DMS53 treated with DMSO at 0.1 percent for 48 hours (cell line): ENCODE results near the gene ELL.
A peak's percentile ranks its signal among the peaks of the same experiment; 100 is the strongest.

Experiments used
- DNase-seq: peaks from one replicate; lab custom pipeline; 2025; ENCODE audit not compliant: unreplicated experiment; lab: John Stamatoyannopoulos, UW

The ELL gene

GRCh38 chr19:18506101-18506930 is 15.6 kb downstream of the ELL start:
- DNase-seq: no peak

DNA sequence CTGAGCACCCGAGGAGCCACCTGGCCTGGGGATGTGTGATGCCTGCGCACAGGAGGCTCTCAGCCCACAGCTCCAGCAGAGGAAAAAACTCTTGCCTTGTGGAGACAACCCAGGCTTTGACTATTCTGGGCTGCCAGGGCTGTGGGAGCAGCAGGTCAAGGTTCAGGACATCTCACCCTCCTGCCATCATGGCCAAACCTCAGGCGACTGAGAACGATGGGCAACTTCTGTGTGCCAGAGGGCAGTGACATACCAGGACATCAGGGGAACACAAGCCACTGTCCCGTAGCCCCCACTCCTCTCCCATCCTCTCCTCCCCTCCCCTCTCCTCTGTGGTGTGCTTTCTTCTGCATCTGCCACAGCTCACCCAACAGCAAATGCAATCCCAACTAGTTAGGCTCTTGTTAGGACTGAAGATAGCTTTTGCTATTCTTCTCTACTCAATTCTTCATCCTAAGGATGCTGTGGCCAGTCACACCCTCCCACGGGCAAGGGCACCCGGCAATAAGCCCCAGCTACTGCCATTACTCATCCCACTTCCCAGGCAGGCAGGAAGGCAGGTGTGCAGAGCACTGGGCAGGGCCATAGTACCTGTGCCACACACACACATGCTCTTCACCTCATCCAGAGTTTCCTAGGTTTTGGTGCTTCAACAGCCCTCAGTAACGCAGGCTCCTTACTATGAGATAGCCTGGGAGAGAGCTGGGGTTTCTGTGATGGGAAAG is 16.8 kb downstream of the ELL start:
- peak; percentile 49 for DNase-seq

- DNase-seq: peak; percentile 80
Measured at GRCh38 chr19:18503971-18504885, 17.6 kb downstream of the ELL start.

- no peak for DNase-seq
Measured at GRCh38 chr19:18503337-18503970, 18.4 kb downstream of the ELL start.

- no peak for DNase-seq
Measured at GRCh38 chr19:18502638-18503294, 19.1 kb downstream of the ELL start.

DNA sequence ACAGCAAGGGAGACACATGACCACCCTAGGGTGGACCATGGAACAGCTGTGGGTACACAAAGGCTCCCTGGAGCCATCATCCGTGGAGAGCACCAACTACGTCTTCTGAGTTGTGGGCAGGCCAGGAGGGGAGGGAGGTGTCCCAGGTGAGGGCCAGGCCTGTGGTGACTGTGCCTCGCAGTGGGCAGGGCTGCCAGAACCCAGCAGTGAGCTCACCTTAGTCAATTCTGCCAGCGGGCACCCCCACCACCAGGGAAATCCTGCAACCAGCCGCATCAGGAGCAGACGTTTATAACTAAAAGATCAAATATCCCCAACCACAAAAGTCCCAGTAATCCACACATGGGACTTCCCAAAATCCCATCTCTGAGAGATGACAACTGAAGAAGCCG is 19.6 kb downstream of the ELL start:
- no peak for DNase-seq

- DNase-seq: no peak
Measured at GRCh38 chr19:18501832-18502231, 20.0 kb downstream of the ELL start.

- no peak for DNase-seq
Measured at GRCh38 chr19:18501351-18501750, 20.5 kb downstream of the ELL start.

DNA sequence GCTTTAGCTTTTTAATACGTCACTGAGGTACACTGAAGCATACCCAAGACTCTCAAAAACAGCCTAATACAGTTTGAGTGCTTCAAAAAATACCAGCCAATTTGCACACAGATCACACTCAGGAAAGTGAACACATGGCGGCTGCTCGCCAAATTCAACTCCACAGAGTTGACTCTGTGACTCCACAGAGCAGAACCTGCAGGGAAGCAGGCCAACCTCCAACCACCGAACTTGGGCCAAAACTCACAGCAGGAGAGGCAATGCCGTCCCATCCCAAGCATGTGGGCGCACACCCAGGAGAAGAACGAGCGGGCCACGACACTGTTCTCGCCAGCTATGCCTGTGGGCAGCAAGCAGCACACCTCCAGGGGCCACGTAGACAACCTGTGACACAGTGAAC is 21.1 kb downstream of the ELL start:
- DNase-seq: no peak

GRCh38 chr19:18500376-18500775 is 21.5 kb downstream of the ELL start:
- DNase-seq: no peak

DNA sequence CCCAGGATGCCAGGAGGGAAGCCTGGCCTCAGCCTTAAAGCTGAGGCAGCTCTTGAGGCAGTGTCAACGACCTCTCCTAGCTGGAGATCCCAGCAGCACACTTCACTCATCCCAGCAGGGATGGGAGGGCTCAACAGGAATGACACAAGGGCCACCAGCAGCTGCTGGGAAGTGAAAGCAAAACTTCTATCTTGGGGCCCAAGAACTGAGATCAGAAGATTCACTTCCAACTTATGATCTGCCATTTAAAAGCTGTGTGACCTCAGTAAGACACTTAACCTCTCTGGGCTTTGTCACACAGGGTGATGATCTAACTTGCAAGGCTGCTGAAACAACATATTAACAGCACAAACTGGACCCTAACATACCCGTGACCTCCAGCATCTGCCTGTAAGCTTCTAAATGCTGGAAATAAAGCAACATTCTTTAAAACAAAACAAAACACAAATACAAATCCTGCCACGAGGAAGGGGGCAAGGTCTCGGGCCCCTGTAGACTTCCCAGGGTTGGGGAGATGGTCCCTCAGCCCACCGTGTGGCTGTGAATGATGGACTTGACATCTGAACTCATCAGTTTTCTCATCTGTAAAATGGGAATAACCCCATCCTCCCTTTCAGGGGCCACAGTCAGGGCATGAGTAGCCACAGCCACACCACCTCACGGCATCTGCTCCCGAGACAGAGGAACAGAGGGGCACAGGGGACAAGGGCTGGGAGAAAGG is 22.7 kb downstream of the ELL start:
- no peak for DNase-seq

GRCh38 chr19:18496980-18497256 is 25.0 kb downstream of the ELL start:
- no peak for DNase-seq

DNA sequence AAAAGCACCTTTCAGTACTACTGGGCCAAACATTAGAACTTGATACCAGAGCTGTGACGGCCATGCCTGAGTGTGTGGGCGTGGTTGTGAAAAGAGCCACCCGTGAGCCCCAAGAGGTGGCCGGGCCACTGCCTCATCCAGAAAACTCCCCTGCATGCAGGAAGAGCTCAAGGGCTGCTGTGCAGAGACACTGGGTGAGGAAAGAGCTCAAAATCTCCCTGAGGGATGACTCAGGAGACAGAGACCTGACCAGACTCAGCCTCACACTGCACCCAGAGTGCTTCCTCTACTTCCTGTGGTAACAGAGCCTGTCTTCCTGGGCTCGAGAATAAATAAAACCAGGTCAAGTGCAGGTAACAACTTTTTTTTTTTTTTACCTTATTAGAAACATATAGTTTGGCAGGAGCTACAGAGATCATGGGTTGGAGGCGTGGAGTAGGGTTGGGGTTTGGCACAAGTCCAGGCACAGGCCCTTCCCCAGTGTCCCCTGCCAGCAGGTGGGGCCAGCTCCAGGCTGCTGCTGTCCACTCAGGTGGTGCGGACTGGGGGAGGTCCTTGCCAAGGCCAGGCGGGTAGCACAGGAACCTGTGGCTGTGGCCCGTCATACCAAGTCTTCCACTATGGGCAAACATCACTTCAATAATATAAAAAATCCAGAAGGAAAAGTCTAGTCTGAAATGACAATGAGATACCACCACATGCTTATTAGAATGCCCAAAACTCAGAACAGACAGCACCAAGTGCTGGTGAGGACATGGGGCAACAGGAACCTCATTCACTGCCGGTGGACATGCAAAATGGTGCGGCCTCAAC is 25.5 kb downstream of the ELL start:
- DNase-seq: no peak

GRCh38 chr19:18495204-18495911 is 26.5 kb downstream of the ELL start:
- DNase-seq: no peak

DNA sequence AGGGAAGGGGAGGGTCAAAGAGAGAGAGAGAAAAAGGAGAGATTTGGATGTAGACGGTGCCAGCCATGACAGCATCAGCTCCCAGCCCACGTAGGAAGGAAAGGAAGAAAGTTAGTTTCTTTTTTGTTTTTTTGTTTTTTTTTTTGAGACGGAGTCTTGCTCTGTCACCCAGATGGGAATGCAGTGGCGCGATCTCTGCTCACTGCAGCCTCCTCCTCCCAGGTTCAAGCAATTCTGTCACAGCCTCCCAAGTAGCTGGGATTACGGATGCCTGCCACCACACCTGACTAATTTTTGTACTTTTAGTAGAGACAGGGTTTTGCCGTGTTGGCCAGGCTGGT is 27.6 kb downstream of the ELL start:
- no peak for DNase-seq

GRCh38 chr19:18493440-18494266 is 28.2 kb downstream of the ELL start:
- DNase-seq: no peak

DNA sequence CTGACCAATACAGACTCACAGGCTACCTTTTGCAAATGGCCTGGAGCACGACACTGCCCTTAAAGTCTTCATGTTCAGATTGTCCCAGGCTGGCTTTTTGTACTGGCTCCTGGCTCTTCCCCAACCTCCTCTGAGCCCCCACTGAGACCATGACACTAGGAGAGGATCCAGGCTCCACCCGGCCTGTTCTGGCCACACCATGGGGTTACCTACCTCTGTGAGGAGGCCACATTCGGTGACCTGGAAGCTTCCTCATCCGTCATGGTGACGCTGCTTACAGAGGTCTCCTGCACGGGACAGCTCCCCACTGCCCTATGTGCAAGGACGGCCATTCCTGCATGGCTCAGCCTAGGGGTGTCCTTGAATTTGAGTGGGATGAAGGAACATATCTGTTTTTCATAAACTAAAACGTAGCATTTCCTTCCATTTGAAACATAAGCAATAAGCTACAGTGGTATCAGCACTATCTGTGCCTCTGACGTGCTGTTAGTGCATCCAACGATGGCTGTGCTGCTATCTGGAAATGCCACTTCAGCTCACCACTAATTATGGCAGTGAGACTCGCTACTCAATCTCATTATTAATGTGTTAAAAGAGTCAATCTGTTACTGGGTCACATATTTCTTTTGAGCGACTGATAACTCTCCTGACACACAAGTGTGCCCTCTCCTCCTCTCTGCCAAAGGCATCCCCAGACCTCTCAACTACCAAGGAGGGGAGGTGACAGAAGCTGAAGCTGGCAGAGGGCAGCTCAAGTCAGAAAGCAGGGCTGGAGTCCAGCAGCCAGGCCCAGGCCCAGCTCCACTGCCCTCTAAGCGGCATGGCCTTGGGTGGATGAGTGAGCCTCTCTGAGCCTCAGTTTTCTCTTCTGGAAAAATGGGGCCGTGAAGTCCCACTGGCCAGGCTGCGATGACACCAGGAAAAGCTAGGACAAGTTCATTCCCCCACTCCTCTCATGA is 29.6 kb downstream of the ELL start:
- no peak for DNase-seq
